22Rv1 (cell line): ENCODE results near the gene MTA1.

ENCODE experiments used
- H3K27ac ChIP-seq: fragments of 450-650 bp; 2 replicates; pipeline ENCODE4 v1.5.1; 2017
- CTCF ChIP-seq: fragments of 450-650 bp; IDR thresholded peaks from 2 replicates; pipeline ENCODE4 v1.5.1; 2017; ENCODE audit warnings: mild to moderate bottlenecking
- ZFX ChIP-seq: fragments of 450-650 bp; IDR thresholded peaks from 2 replicates; pipeline ENCODE4 v1.6.1; 2017; ENCODE audit warnings: antibody characterized with exemption, borderline replicate concordance

Gene MTA1

GRCh38 chr14:105384041-105384557 lies 35.5 kb upstream of the MTA1 start:
- TF ChIP-seq ZFX = no peak
- no peak for TF ChIP-seq CTCF
- no peak overlapping the region for H3K27ac ChIP-seq

GRCh38 chr14:105384605-105385321 lies 34.9 kb upstream of the MTA1 start:
- H3K27ac ChIP-seq = no peak overlapping the region
- TF ChIP-seq CTCF (no peak), ZFX (no peak)

- TF ChIP-seq CTCF = no peak
- TF ChIP-seq ZFX = no peak
- no peak overlapping the region for H3K27ac ChIP-seq
Measured at GRCh38 chr14:105385322-105385637, 34.3 kb upstream of the MTA1 start.

GRCh38 chr14:105385698-105386365 lies 33.8 kb upstream of the MTA1 start:
- no peak overlapping the region for H3K27ac ChIP-seq
- TF ChIP-seq CTCF = no peak
- TF ChIP-seq ZFX = no peak

- H3K27ac ChIP-seq = no peak overlapping the region
- TF ChIP-seq CTCF = no peak
- TF ChIP-seq ZFX = no peak
Measured at GRCh38 chr14:105386581-105387529, 32.8 kb upstream of the MTA1 start.

GRCh38 chr14:105387530-105387922 lies 32.1 kb upstream of the MTA1 start:
- H3K27ac ChIP-seq = no peak overlapping the region
- TF ChIP-seq ZFX (no peak), CTCF (no peak)
